Cortex of kidney (tissue), 1 donor: Measurements from ENCODE around the gene UNC13C.
"Not testable (repeated sequence)": the region's sequence is repeated elsewhere in the genome, so short reads cannot be mapped to it uniquely, and the experiment has no call there.

Experiments used
- DNase-seq: peaks from one replicate; lab custom pipeline; 2025; lab: John Stamatoyannopoulos, UW

The UNC13C gene

DNA sequence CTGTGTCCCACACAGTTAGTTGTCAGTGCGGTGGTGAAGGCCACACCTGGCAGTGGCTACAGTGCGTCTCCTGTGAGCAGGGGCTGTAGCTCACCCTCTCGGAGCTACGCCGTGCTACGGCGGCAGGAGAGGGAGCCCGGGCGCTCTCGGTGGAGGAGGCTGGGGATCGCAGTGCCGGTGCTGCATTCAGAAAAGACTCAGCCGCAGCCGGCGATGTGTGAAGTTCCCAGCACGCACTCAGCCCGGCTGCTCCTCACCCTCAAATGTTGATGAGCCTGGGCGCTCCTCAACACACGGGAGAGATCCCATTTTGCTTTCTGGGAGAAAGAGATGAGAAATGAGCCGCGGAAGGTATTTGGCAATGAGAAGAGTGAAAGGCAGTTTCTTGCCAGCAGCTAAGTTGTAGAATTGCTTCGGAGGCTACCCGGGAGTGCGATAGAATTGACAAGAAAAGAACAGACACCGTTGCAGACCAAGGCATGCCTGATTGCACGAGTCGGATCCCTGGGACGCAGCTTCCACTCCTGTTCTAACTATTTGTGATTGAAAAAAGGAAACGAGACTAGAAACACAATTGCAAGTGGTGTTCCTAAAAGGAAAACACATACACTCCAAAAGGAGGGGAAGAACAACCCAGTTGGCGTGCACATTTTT lies at the start of gene UNC13C:
TSS of gene UNC13C (plus strand) at position 189 of the 654 bp plus-strand sequence. CDS start 34,463 bp downstream, outside the sequence.
- no peak for DNase-seq

DNA sequence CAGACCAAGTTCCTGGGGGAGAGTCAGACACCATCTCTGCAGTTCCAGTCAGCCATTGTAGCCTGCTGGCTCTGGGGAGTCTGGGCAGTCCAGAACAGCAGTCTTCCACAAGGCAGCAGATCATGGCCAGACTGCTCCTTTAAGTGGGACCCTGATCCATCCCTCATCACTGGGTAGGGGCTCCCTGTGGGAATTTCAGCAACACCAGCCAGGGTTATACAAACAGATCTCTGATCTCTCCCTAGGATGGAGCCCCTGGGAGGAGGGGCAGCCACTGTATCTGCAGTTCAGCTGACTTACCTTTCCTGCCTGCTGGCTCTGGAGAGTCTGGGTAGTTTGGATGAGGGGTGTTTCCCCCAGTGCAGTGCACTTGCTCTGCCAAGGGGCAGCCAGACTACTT lies 42.1 kb upstream of the UNC13C start:
- no peak for DNase-seq

DNA sequence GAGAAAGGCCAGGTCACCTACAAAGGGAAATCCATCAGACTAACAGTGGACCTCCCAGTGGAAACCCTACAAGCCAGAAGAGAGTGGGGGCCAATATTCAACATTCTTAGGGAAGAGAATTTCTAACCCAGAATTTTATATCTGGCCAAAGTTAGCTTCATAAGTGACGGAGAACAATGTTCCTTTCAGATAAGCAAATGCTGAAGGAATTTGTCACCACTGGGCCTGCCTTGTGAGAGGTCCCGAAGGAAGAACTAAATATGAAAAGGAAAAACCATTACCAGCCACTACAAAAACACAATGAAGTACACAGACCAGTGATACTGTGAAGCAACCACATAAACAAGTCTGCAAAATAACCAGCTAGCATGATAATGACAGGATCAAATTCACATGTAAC lies 40.6 kb upstream of the UNC13C start:
- DNase-seq = not testable (repeated sequence)

DNA sequence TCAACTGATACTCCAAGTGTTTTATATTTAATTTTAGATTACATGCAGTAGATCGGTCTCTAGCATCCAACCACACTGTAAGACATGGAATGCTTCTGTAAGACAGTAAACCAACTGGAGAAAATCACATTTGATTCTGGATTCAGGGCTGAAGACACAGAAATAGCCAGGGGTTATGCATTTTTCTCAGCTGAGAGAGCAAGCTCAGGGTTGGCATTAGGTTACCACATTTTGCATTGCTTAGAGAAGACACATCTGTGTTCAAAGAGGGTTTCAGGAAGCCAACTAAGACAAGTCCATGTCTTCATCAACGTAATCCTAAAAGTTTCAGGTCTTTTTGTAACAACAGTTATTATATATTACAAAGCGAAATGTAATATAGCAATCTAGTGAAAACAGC lies 27.7 kb upstream of the UNC13C start:
- no peak for DNase-seq

DNA sequence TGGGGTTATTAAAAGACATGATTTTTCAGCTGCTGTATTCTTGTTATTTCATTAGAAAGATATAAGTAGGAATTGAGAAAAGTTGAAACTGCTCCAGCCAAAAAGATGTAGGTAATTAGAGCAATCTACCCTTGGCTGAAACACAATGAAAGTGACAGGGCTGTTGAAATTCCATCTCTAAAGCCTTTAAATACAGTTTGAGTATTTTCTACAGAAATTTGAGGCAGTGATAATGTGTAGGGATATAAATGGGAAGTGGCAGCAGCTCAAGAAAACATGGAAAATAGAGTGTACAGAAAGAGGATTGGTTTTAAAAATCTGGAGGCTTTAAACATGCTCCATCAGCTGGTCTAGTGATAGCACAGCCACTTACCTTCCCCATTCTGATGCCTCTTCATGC lies 22.8 kb upstream of the UNC13C start:
- DNase-seq = no peak

DNA sequence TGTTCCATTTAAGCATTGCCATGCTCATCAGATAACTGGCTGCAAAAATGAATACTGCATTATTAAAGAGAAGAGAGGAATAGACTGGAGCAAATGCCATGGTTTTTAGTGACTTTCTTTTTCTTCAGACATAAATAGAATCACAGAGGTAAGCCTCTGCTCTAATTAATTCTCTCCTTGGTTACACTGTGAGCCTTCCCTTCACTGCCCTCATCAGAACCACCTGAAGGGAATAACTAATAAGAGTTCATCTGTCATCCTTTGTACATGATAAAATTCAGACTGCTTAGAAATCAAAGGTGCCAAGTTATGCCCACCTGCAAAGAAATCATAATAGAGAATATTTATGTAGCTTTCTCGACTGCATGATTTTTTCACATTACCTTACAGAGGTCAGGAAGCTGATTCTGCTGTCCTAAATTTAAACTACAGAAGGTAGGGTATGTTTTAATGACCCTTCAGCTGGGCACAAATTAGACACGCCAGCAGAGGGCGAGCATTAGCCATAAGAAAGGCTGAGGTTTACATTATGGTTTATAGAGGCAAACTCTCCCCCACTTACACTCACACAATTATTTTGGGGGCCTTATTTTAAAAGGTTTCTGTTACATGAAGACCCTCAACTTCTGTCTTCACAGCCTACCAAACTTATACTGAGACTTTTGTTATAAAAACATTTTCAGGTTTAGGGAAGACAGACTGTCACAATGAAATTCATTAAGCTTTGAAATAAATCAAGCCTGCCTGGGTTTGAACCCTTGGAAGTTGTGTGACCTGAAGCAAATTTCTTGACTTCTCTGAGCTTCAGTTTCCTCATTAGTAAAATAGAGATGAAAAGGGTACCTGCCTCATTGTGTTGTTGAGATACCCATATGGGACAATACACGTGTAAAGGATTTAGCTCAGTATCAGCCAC lies 15.3 kb upstream of the UNC13C start:
- no peak for DNase-seq

DNA sequence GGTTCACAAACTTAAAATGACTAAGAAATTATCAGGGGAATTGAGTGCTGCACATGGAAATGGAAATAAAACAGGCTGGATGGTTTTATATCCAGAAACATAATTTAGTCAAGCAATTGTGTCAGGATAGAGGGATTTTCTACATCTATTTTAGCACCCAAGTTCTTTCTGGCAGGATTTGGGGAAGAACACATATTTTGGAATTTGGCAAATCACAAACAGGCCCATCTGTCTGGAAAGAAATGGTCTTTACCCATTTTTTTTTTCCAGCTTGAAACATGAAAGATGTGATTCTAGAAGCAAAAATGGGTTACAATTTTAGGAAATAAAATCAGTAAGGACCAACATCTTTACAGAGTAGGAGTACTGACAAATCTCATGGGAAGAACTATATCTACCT lies 14.4 kb upstream of the UNC13C start:
- DNase-seq = no peak

DNA sequence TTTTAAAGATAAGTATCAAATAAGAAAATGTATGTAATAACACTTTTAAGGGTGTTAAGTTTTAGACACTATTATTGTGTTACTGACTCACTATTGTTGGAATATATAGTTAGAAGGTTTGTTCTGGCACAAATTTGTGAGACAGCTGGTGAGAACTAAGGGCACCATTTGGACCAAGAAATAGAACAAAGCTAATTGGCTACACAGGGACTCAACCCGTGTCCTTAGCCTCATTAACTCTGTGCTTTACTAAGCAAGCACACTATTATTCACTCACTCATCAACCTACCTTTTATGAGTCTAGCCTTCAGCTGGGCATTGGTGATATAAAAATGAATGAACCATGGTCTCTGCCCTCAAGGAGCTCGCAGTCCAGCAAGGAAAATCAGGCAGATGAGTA lies 4.1 kb upstream of the UNC13C start:
- no peak for DNase-seq

DNA sequence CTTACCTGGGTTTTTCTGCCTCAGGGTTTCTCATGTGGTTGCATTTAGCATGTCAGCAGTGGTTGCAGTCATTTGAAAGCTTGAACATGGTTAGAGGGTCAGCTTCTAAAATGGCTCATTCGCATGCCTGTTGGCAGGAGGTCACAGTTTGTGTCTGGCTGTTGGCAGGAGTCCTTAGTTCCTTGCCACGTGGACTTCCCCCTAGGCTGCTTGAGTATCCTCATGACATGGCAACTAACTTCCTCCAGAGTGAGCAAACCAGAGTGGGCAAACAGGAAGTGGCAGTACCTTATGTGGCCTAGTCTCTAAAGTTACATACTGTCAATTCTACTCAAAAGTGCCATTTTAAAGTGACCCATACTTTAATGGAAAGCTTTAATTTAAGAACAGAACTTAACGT lies 3.4 kb upstream of the UNC13C start:
- no peak for DNase-seq

DNA sequence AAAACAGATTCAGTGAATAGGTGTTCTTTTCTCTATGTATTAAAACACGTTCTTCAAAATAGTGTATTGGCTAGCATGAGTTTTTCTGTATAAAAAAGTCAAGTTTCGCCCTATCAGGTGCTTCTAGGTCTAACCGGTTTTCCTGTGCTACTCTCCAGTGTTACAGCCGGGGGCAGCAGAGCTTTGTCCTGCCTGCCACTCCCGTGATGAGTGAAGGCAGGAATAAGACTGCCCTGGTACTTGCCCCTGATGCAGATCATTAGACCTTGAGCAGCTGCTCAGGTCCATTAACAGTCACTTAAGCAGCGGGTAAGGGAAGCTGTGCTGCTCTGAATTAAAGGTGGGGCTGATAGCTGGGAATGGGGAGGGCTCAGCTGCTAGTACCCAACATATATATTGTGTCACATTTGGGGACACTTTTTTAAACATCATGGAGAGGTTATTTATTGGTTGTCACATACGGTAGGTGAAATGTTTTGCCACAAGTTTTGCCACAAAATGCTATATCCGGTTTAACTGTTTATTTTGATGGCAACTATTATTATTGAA lies 1.3 kb upstream of the UNC13C start:
- DNase-seq = no peak

DNA sequence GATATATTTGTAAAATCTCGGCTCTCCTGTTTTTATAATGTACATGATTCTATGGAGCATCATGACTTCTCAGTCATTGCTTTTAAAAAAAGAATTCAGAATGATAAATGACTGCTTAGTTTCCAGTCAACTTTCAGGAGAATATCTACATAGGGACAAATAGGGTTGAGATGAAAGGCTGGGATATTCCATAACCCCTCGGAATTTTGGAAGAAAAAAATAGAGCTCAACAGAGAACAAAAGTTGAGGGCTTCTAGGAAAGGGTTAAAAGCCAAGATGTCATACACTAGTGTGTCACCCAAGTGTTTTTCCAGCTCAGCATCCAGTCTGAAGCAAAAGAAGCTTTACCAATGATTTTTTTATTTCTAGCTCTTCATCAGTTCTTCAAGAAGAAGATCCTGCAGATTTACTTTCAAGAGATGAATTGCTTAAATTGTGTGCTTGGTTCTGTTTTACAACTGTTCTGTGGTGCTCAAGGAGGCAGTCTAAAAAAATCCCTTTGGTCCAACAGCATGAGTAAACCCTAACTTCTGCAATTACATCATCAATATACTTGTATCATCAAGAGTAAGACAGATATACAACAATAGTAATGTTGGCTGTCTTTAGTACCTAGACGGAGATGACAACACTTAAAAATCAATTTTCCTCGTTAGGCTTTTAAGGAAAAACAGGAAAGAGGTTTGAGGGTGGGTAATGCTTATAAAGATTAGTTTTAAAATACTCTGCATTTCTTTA lies 979 bp downstream of the UNC13C start:
- DNase-seq = no peak

DNA sequence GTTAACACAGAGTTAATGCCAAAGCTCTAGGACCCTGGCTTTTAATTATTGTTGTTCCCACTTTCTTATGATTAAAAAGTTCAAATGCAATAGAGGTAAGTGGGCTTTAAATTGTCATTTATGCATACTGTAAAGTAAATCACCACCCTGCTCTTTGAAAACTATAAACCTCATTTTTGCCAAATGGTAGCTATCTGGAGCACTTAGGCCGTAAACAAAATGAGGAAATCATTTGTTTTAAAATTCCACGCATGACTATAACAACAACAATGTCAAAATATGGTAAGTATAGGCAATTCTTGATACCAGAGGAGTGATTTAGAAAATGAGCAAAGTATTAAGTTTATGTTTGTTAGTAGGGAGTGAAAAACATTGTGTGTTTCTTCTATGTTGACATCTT lies 1.8 kb downstream of the UNC13C start:
- no peak for DNase-seq

DNA sequence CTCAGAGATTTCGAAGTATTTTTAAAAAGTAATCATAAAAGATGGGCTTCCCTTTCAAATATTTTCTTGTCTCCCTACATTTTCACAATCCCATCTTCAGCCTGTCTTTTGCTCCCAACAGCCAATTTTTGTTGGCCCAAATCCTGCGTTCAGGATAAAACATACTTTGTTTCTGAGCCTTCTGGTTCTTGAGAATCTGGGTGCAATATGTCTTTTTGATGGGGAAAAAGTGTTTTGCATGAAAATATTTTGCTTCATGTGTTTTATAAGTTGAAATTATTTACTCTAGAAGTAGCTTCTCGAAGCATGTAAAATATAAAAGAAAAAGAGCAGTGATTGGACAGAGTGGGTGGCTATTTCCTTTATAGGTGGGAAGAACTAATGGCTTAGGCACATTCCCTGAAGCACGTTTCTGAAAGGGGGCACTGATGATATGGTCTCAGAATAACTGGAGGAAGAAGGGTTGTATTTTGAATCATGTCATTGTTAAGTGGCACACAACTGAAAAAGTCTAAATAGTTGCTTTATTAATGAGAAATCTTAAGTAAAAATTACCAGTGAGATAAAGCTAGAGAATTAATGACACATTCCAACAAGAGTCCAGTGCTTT lies 3.9 kb downstream of the UNC13C start:
- DNase-seq = no peak

DNA sequence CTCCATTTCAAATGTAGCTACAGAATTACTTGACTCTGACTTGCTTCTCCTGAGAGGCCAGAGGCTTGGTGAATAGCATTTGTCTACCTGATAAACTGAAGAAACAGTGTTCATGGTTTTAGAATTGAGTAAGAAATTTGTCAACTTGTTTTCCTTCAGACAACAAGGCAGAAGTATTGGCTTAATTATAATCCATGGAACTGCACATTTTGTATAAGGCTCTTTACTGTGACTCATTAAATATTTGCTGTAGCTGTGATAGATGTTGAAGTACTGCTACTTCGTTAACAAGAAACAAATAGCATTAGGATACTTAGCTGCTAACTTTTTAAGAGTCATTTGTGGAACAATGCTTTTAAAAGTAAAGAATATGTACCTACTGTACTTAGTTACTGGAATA lies 4.6 kb downstream of the UNC13C start:
- DNase-seq = no peak

DNA sequence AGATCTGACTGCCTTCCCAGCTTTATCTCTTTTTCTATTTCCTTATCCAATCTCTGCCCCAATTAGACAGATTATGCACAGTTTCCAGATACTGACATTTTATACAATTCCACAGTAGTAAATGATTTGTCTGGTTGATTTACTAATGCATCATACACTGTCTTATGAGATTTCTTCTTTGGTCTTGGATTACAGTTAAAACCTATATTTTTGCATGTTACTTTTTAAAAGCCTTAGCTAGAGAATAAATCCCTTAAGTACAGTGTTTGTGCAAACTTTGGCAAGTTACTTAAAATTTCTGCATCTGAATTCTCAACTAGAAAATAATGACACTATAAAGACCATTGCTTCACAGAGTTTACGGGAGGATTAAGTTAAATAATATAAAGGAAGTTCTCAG lies 6.0 kb downstream of the UNC13C start:
- DNase-seq = no peak

DNA sequence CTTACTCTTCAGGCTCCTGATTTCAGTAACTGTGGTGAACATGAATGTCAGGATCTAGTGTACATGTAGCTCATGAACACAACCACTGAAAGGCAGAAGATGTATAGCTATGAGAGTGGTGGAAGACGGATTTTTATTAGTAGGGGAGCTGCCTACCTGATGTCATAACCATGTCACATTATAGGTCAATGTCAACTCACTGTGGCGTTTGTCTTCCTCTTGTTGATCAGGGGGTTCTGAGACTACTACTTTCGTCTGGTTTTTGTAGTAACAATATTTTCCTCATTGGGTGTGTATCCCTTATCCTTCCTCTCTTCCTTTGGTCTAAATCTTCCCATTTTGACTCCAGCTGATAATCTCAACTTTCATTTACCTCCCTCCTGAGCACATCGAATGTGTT lies 7.3 kb downstream of the UNC13C start:
- DNase-seq = no peak

DNA sequence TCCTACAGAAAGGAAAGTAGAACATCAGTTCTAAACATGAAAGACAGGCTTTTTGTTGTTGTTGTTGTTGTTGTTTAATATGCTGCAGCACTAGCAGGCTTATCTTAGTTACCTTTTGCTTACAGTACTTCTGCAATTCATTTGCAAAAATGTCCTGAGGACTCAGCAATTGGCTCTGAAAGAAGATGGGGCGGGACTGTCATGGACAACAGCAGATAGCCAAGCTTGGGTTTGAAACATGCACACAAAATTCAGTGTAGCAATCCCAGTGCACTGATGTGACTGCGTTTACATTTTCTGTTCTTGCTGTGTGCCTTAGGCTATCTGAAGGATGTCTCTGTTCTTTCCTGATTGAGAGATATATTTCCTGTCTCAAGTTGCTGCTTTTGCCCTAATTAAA lies 9.2 kb downstream of the UNC13C start:
- no peak for DNase-seq

DNA sequence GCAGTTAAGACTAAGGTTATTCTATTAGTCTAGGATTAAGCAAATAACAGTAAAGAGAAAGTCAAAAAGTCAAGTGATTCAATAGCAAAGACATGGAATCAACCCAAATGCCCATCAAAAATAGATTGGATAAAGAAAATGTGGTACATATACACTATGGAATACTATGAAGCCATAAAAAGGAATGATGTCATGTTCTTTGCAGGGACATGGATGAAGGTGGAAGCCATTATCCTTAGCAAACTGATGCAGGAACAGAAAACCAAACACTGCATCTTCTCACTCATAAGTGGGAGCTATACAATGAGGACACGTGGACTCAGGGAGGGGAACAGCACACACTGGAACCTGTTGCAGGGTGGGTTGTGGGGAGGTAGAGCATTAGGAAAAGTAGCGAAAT lies 29.0 kb downstream of the UNC13C start:
- DNase-seq = no peak

DNA sequence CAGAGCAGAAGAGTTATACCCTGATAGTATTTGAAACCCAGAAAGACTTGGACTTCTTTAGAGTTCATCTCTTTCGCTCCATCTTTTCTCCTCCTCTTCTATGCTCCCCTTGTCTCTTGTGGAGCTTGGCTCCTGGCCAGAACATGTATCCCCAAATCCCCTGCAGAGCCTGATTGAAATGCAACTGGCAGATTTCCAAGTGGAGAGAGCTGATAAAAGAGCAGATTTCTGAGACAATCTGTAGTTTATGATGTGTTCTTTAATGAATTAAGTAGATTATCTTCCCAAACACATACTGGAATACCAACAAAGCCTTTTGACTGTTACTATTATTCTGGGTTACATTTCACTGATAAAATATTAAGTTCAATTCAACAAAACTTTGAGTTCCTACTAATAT lies 33.4 kb downstream of the UNC13C start:
- no peak for DNase-seq

DNA sequence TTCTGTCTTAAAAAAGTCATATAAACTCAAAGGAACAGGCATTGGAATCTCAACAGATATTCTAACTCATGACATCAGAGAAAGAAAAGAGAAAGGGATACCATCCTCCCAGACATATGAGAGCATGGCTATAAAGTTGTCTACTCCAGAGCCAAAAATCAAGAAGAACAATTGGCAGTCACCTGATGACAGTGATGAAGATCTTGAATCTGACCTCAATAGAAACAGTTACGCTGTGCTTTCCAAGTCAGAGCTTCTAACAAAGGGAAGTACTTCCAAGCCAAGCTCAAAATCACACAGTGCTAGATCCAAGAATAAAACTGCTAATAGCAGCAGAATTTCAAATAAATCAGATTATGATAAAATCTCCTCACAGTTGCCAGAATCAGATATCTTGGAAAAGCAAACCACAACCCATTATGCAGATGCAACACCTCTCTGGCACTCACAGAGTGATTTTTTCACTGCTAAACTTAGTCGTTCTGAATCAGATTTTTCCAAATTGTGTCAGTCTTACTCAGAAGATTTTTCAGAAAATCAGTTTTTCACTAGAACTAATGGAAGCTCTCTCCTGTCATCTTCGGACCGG lies 35.9 kb downstream of the UNC13C start:
- no peak for DNase-seq

DNA sequence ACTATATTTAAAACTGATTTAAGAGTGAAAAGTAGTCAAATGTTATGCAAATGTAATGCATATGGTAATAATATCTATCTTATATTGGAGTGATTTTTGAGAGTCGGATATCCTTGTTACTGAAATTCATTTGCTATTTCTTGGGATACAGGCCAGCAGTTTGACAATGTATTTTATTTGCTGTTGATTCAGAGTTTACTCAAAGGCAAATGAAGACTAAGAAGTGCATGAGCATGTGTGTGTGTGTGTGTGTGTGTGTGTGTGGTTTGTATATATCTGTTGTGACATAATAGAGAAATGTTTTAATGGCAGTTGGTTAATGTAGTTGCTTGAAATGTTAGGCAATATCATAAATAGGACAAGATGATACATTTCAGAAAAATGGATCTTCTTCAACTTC lies 39.0 kb downstream of the UNC13C start:
- no peak for DNase-seq

DNA sequence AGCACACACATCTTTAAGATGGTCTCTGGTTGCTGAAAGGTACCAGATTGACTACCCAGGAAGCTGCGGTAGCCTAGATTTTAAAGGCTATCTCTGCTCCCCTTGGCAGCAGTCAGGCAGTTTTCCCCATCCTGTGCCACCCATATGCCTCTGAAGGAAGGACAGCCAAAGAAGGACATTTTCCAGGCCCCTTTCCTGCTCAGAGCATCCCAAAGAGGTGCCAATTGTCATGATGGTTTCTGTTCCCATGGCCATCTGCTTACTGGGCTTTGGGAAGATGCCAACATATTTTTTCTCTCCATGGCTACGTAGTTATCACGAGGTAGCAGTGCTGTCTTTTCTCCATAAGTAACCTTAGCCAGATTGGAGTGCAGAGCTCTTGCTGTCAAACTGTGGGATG lies 39.7 kb downstream of the UNC13C start:
- no peak for DNase-seq
